GM18498 (cell line): ENCODE data around the gene SNAP91.
A peak's percentile ranks its signal among the peaks of the same experiment; 100 is the strongest.

ENCODE experiments used
- ATAC-seq: cut with Tn5 transposase; IDR thresholded peaks from one replicate; pipeline ENCODE4 v1.9.1; 2021; ENCODE audit warnings: mild to moderate bottlenecking, moderate library complexity; ENCODE audit not compliant: unreplicated experiment

The SNAP91 gene

GRCh38 chr6:83546636-83547035 lies 162.3 kb downstream of the SNAP91 start:
- no peak for ATAC-seq

GRCh38 chr6:83539678-83540077 lies 169.2 kb downstream of the SNAP91 start:
- no peak for ATAC-seq

- no peak for ATAC-seq
Measured at GRCh38 chr6:83536647-83537589, 172.0 kb downstream of the SNAP91 start.

GRCh38 chr6:83536034-83536646 lies 172.8 kb downstream of the SNAP91 start:
- ATAC-seq: peak; percentile 77

GRCh38 chr6:83518816-83519480 lies 190.0 kb downstream of the SNAP91 start:
- no peak for ATAC-seq

GRCh38 chr6:83517500-83517899 lies 191.4 kb downstream of the SNAP91 start:
- ATAC-seq: no peak

- peak; percentile 48 for ATAC-seq
Measured at GRCh38 chr6:83514866-83515466, 193.9 kb downstream of the SNAP91 start.

- ATAC-seq: peak; percentile 7
Measured at GRCh38 chr6:83514466-83514865, 194.4 kb downstream of the SNAP91 start.

GRCh38 chr6:83511901-83512681 lies 196.8 kb downstream of the SNAP91 start, which contains the start of gene PRSS35:
PRSS35 (plus strand) TSS chr6:83512534; CDS start chr6:83523442, 10,908 bp downstream.
- ATAC-seq: peak; percentile 70

- ATAC-seq: no peak
Measured at GRCh38 chr6:83511266-83511665, 197.6 kb downstream of the SNAP91 start.

- no peak for ATAC-seq
Measured at GRCh38 chr6:83510791-83511190, 198.1 kb downstream of the SNAP91 start.

- ATAC-seq: no peak
Measured at GRCh38 chr6:83509441-83509840, 199.5 kb downstream of the SNAP91 start.

GRCh38 chr6:83505356-83505755 lies 203.5 kb downstream of the SNAP91 start:
- no peak for ATAC-seq
